C4-2B (cell line): ENCODE data around the gene SVBP.
"Not testable (repeated sequence)": the region's sequence is repeated elsewhere in the genome, so short reads cannot be mapped to it uniquely, and the experiment has no call there.

Experiments
- H3K27ac ChIP-seq: fragments of 450-650 bp; 2 replicates; pipeline ENCODE4 v1.5.1; 2017
- CTCF ChIP-seq: fragments of 450-650 bp; conservative IDR thresholded peaks from 2 replicates; pipeline ENCODE4 v1.5.1; 2017; ENCODE audit warnings: mild to moderate bottlenecking
- ZFX ChIP-seq: fragments of 450-650 bp; IDR thresholded peaks from 2 replicates; pipeline ENCODE4 v1.6.1; 2017

Gene SVBP

GRCh38 chr1:42817440-42817767 lies 207 bp upstream of the SVBP start:
- H3K27ac ChIP-seq, result peak overlapping the region; percentile 79
- TF ChIP-seq ZFX (no peak), CTCF (no peak)

GRCh38 chr1:42815941-42816584 lies 1.1 kb downstream of the SVBP start:
- TF ChIP-seq CTCF (no peak), ZFX (no peak)
- H3K27ac ChIP-seq, result peak overlapping the region; percentile 79

GRCh38 chr1:42814815-42815214 lies 2.4 kb downstream of the SVBP start:
- H3K27ac ChIP-seq, result not testable (repeated sequence)

- H3K27ac ChIP-seq, result no peak overlapping the region
- no peak for TF ChIP-seq CTCF
- TF ChIP-seq ZFX, result no peak
Observed at GRCh38 chr1:42807056-42807668, 10.0 kb downstream of the SVBP start.

- TF ChIP-seq CTCF, result no peak
- no peak for TF ChIP-seq ZFX
- no peak overlapping the region for H3K27ac ChIP-seq
Observed at GRCh38 chr1:42806593-42806992, 10.6 kb downstream of the SVBP start.

GRCh38 chr1:42806171-42806570 lies 11.0 kb downstream of the SVBP start:
- TF ChIP-seq CTCF (no peak), ZFX (no peak)
- no peak overlapping the region for H3K27ac ChIP-seq

GRCh38 chr1:42801832-42802473 lies 15.2 kb downstream of the SVBP start:
- no peak overlapping the region for H3K27ac ChIP-seq
- TF ChIP-seq CTCF (no peak), ZFX (no peak)
